DND-41 (cell line): ENCODE measurements around the gene RMND5B.

Experiments
- ATAC-seq: fragments of 200-7000 bp; cut with Tn5 transposase; 3 replicates; pipeline ENCODE4 v1.9.1; 2021; ENCODE audit warnings: low read depth; ENCODE audit not compliant: insufficient read depth
- DNase-seq: peaks from one replicate; pipeline ENCODE4 v3.0.0-alpha.2; 2020
- H2AFZ ChIP-seq: 2 replicates; pipeline ENCODE4 v1.6.0; 2012; ENCODE audit warnings: low read depth, low read length
- H3K27ac ChIP-seq: 2 replicates; pipeline ENCODE4 v1.5.1; 2012; ENCODE audit warnings: low read length, inconsistent platforms
- H3K27me3 ChIP-seq: fragments of 200-600 bp; sonication (generic); 2 replicates; pipeline ENCODE4 v1.6.0; 2012; ENCODE audit warnings: low read length, mild to moderate bottlenecking, inconsistent platforms; ENCODE audit not compliant: insufficient read depth, poor library complexity
- H3K36me3 ChIP-seq: 2 replicates; pipeline ENCODE4 v1.5.1; 2012; ENCODE audit warnings: low read length, inconsistent platforms; ENCODE audit not compliant: insufficient read depth
- H3K4me1 ChIP-seq: 2 replicates; pipeline ENCODE4 v1.5.1; 2012; ENCODE audit warnings: mild to moderate bottlenecking, low read length; ENCODE audit not compliant: insufficient read depth
- H3K4me2 ChIP-seq: 2 replicates; pipeline ENCODE4 v1.6.0; 2012; ENCODE audit warnings: mild to moderate bottlenecking, moderate library complexity, low read length, inconsistent platforms; ENCODE audit not compliant: insufficient read depth
- H3K4me3 ChIP-seq, 2 experiments: fragments of 200-600 bp in 1 of 2; shearing (Covaris generic) in 1 of 2; 2 replicates each; pipeline ENCODE4 v1.5.1; 2012 to 2016; ENCODE audit warnings: inconsistent platforms in 2 of 2, low read length in 2 of 2, mild to moderate bottlenecking in 2 of 2, low read depth in 1 of 2, moderate library complexity in 1 of 2
- H3K79me2 ChIP-seq: 2 replicates; pipeline ENCODE4 v1.6.0; 2012; ENCODE audit warnings: low read length, inconsistent platforms; ENCODE audit not compliant: insufficient read depth
- H3K9ac ChIP-seq: 2 replicates; pipeline ENCODE4 v1.6.0; 2012; ENCODE audit warnings: low read depth, mild to moderate bottlenecking, inconsistent platforms, low read length, moderate library complexity
- H3K9me3 ChIP-seq: 2 replicates; pipeline ENCODE4 v1.5.1; 2012; ENCODE audit warnings: low read length, moderate library complexity, mild to moderate bottlenecking, inconsistent platforms; ENCODE audit not compliant: insufficient read depth, severe bottlenecking
- H4K20me1 ChIP-seq: 2 replicates; pipeline ENCODE4 v1.6.0; 2012; ENCODE audit warnings: low read length; ENCODE audit not compliant: insufficient read depth
- CTCF ChIP-seq: IDR thresholded peaks from 2 replicates; pipeline ENCODE4 v1.5.1; 2012; ENCODE audit warnings: borderline replicate concordance, low read length, moderate library complexity, mild to moderate bottlenecking; ENCODE audit not compliant: poor library complexity, severe bottlenecking; ENCODE audit errors: extremely low read depth
- EZH2 ChIP-seq: IDR thresholded peaks from 3 replicates; pipeline ENCODE4 v1.6.1; 2012; ENCODE audit warnings: borderline replicate concordance, low read depth, mild to moderate bottlenecking, moderate library complexity, low read length, inconsistent platforms; ENCODE audit not compliant: severe bottlenecking

Gene RMND5B

GRCh38 chr5:178115814-178116142, 15.0 kb upstream of the RMND5B start:
- peaks cover 10% of the 10 kb centered on the region; the same call in 1 of the 2 replicates for H4K20me1 ChIP-seq
- DNase-seq (no peak), ATAC-seq (no peak)
- H3K4me2 ChIP-seq, result no peak overlapping the region
- H3K4me1 ChIP-seq, result peaks cover 49% of the 10 kb centered on the region
- H3K27me3 ChIP-seq, result peaks cover 50% of the 10 kb centered on the region
- H3K79me2 ChIP-seq, result no peaks in the 10 kb centered on the region
- no peak overlapping the region for H3K27ac ChIP-seq
- TF ChIP-seq EZH2 (no peak), CTCF (no peak)
- H3K36me3 ChIP-seq, result no peaks in the 10 kb centered on the region
- H2AFZ ChIP-seq, result no peak overlapping the region
- no peak overlapping the region for H3K9ac ChIP-seq
- no peak overlapping the region for H3K4me3 ChIP-seq
- H3K9me3 ChIP-seq, result peaks cover 5% of the 10 kb centered on the region

GRCh38 chr5:178116143-178116885, 14.5 kb upstream of the RMND5B start:
- no peak overlapping the region for H3K27ac ChIP-seq
- H3K4me3 ChIP-seq, result peak overlapping the region in 1 of 2 experiments; percentile 33; a peak in 2 of 4 replicates
- peak; percentile 17 for ATAC-seq
- peak overlapping the region; percentile 23; the same call in 1 of the 2 replicates for H2AFZ ChIP-seq
- H3K9me3 ChIP-seq, result peaks cover 5% of the 10 kb centered on the region
- peaks cover 50% of the 10 kb centered on the region for H3K27me3 ChIP-seq
- H3K9ac ChIP-seq, result peak overlapping the region; percentile 5; the same call in 1 of the 2 replicates
- DNase-seq, result peak; percentile 72
- TF ChIP-seq CTCF (no peak), EZH2 (no peak)
- H3K4me2 ChIP-seq, result peak overlapping the region; percentile 54
- peaks cover 54% of the 10 kb centered on the region for H3K4me1 ChIP-seq
- H4K20me1 ChIP-seq, result peaks cover 10% of the 10 kb centered on the region; the same call in 1 of the 2 replicates
- H3K36me3 ChIP-seq, result no peaks in the 10 kb centered on the region
- H3K79me2 ChIP-seq, result no peaks in the 10 kb centered on the region

GRCh38 chr5:178117923-178118701, 12.7 kb upstream of the RMND5B start:
- ATAC-seq (no peak), DNase-seq (no peak)
- Histone ChIP-seq H3K4me2 (no peak overlapping the region), H2AFZ (no peak overlapping the region), H3K36me3 (no peaks in the 10 kb centered on the region), H3K79me2 (no peaks in the 10 kb centered on the region), H3K27me3 (peaks cover 40% of the 10 kb centered on the region), H3K9me3 (no peaks in the 10 kb centered on the region), H3K4me3 (no peak overlapping the region), H3K9ac (no peak overlapping the region), H3K27ac (no peak overlapping the region), H4K20me1 (peaks cover 10% of the 10 kb centered on the region; the same call in 1 of the 2 replicates), H3K4me1 (peaks cover 66% of the 10 kb centered on the region)
- no peak for TF ChIP-seq CTCF
